ENCODE measurements around the gene SLC13A2. TPM values are rescaled to one million over a fixed set of nuclear protein-coding genes. Genes with fewer than 3 reads are reported as not detected.

Gene SLC13A2
- total RNA-seq, 1 donor from 2014 or later, result not detected

- no peak overlapping the region for H3K4me3 ChIP-seq (ENCODE audit: insufficient read depth, low read depth, low read length)
- no peaks in the 10 kb centered on the region for H3K36me3 ChIP-seq (ENCODE audit: insufficient read depth, low read length)
- H3K4me3 Mint-ChIP-seq (ENCODE audit: unreplicated experiment), result no peak overlapping the region
- H3K36me3 Mint-ChIP-seq (ENCODE audit: low read depth, unreplicated experiment), result no peaks in the 10 kb centered on the region
- H2AFZ ChIP-seq (ENCODE audit: low read depth, low read length), result no peak overlapping the region
- H3K9ac ChIP-seq (ENCODE audit: low read length), result no peak overlapping the region
- no peak overlapping the region for H3K4me2 ChIP-seq (ENCODE audit: low read length)
- H3K27ac ChIP-seq (ENCODE audit: low read depth, low read length), result no peak overlapping the region
- FAIRE-seq, result no peak
- peaks cover 10% of the 10 kb centered on the region for H3K4me1 Mint-ChIP-seq (ENCODE audit: low read depth, unreplicated experiment)
- peak overlapping the region; percentile 26 for H3K27ac Mint-ChIP-seq (ENCODE audit: unreplicated experiment)
- DNase-seq (ENCODE audit: low read depth), result no peak
- H3K9me3 ChIP-seq (ENCODE audit: insufficient read depth, low read depth, low read length), result no peaks in the 10 kb centered on the region
- TF ChIP-seq, protein P1, sequence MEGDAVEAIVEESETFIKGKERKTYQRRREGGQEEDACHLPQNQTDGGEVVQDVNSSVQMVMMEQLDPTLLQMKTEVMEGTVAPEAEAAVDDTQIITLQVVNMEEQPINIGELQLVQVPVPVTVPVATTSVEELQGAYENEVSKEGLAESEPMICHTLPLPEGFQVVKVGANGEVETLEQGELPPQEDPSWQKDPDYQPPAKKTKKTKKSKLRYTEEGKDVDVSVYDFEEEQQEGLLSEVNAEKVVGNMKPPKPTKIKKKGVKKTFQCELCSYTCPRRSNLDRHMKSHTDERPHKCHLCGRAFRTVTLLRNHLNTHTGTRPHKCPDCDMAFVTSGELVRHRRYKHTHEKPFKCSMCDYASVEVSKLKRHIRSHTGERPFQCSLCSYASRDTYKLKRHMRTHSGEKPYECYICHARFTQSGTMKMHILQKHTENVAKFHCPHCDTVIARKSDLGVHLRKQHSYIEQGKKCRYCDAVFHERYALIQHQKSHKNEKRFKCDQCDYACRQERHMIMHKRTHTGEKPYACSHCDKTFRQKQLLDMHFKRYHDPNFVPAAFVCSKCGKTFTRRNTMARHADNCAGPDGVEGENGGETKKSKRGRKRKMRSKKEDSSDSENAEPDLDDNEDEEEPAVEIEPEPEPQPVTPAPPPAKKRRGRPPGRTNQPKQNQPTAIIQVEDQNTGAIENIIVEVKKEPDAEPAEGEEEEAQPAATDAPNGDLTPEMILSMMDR (IDR thresholded peaks at IDR 0.05; ENCODE audit: insufficient read depth, low read depth, low read length), result no peak
- no peak for TF ChIP-seq EZH2 (IDR thresholded peaks at IDR 0.05; ENCODE audit: insufficient read depth, low read length)
- no peaks in the 10 kb centered on the region for H3K79me2 ChIP-seq (ENCODE audit: insufficient read depth, low read length)
- H3K27me3 ChIP-seq (ENCODE audit: insufficient read depth, low read length), result peaks cover 43% of the 10 kb centered on the region
- no peaks in the 10 kb centered on the region for H4K20me1 ChIP-seq (ENCODE audit: insufficient read depth, low read length)
- peaks cover 66% of the 10 kb centered on the region for H3K27me3 Mint-ChIP-seq (ENCODE audit: low read depth, unreplicated experiment)
- H3K4me1 ChIP-seq (ENCODE audit: insufficient read depth, low read length), result no peaks in the 10 kb centered on the region
- no peaks in the 10 kb centered on the region for H3K9me3 Mint-ChIP-seq (ENCODE audit: unreplicated experiment)
Measured at GRCh38 chr17:28508211-28508724, 34.8 kb downstream of the SLC13A2 start.

GRCh38 chr17:28509789-28510188 lies 36.3 kb downstream of the SLC13A2 start:
- H3K4me1 ChIP-seq (ENCODE audit: insufficient read depth, low read length), result no peaks in the 10 kb centered on the region
- H3K4me2 ChIP-seq (ENCODE audit: low read length), result no peak overlapping the region
- Mint-ChIP-seq H3K27me3 (ENCODE audit: low read depth, unreplicated experiment) (peaks cover 66% of the 10 kb centered on the region), H3K4me1 (ENCODE audit: low read depth, unreplicated experiment) (peaks cover 10% of the 10 kb centered on the region), H3K9me3 (ENCODE audit: unreplicated experiment) (peaks cover 3% of the 10 kb centered on the region), H3K36me3 (ENCODE audit: low read depth, unreplicated experiment) (no peaks in the 10 kb centered on the region), H3K27ac (ENCODE audit: unreplicated experiment) (no peak overlapping the region), H3K4me3 (ENCODE audit: unreplicated experiment) (no peak overlapping the region)
- no peak overlapping the region for H3K4me3 ChIP-seq (ENCODE audit: insufficient read depth, low read depth, low read length)
- H3K9ac ChIP-seq (ENCODE audit: low read length), result no peak overlapping the region
- H3K9me3 ChIP-seq (ENCODE audit: insufficient read depth, low read depth, low read length), result no peaks in the 10 kb centered on the region
- H3K79me2 ChIP-seq (ENCODE audit: insufficient read depth, low read length), result no peaks in the 10 kb centered on the region
- peaks cover 41% of the 10 kb centered on the region for H3K27me3 ChIP-seq (ENCODE audit: insufficient read depth, low read length)
- no peaks in the 10 kb centered on the region for H3K36me3 ChIP-seq (ENCODE audit: insufficient read depth, low read length)
- no peak overlapping the region for H2AFZ ChIP-seq (ENCODE audit: low read depth, low read length)
- H4K20me1 ChIP-seq (ENCODE audit: insufficient read depth, low read length), result no peaks in the 10 kb centered on the region
- H3K27ac ChIP-seq (ENCODE audit: low read depth, low read length), result no peak overlapping the region
- TF ChIP-seq, protein P1 (IDR thresholded peaks at IDR 0.05; ENCODE audit: insufficient read depth, low read depth, low read length), result no peak
- TF ChIP-seq EZH2 (IDR thresholded peaks at IDR 0.05; ENCODE audit: insufficient read depth, low read length), result no peak
- DNase-seq (ENCODE audit: low read depth) (no peak), FAIRE-seq (no peak)

DNA sequence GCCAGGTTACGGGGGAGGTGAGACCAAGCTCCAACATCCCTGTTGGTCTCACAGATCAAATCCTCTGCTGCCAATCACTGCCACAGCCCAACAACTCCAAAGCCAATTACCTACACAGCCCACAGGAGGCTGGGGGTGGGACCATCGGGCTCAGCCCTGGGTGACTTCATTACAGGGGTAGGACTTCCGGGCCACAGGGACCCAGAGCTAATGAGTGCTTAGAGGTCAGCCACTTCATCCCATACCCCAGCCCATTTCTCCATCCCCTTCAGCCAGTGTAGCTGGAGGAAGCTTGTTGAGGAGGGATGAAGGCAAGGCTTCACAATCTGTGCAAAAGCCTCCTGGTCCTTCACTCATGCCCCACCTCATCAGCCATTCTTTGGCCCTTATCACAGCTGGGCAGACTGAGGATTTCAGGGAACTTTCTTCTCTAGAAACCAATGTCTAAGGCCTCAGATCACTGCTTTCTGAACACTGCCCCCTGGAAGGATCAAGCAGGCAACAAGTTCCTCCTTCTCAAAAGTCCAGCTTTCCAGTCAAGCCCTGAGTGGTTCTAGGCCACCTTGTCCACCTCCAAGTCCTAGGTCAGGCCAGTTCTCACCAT lies 38.5 kb downstream of the SLC13A2 start:
- peaks cover 37% of the 10 kb centered on the region for H3K27me3 ChIP-seq (ENCODE audit: insufficient read depth, low read length)
- no peak for FAIRE-seq
- peaks cover 7% of the 10 kb centered on the region for H3K9me3 Mint-ChIP-seq (ENCODE audit: unreplicated experiment)

More for the DNA sequence above, 38.5 kb downstream of the SLC13A2 start:
- H3K27me3 Mint-ChIP-seq (ENCODE audit: low read depth, unreplicated experiment), result peaks cover 60% of the 10 kb centered on the region
- no peak overlapping the region for H3K4me2 ChIP-seq (ENCODE audit: low read length)
- no peaks in the 10 kb centered on the region for H3K79me2 ChIP-seq (ENCODE audit: insufficient read depth, low read length)
- H3K4me1 ChIP-seq (ENCODE audit: insufficient read depth, low read length), result no peaks in the 10 kb centered on the region
- H3K4me3 Mint-ChIP-seq (ENCODE audit: unreplicated experiment), result no peak overlapping the region
- H3K36me3 ChIP-seq (ENCODE audit: insufficient read depth, low read length), result no peaks in the 10 kb centered on the region
- no peaks in the 10 kb centered on the region for H3K9me3 ChIP-seq (ENCODE audit: insufficient read depth, low read depth, low read length)
- H3K27ac Mint-ChIP-seq (ENCODE audit: unreplicated experiment), result no peak overlapping the region
- peaks cover 10% of the 10 kb centered on the region for H3K4me1 Mint-ChIP-seq (ENCODE audit: low read depth, unreplicated experiment)
- H3K4me3 ChIP-seq (ENCODE audit: insufficient read depth, low read depth, low read length), result no peak overlapping the region
- no peak overlapping the region for H2AFZ ChIP-seq (ENCODE audit: low read depth, low read length)
- no peak for TF ChIP-seq EZH2 (IDR thresholded peaks at IDR 0.05; ENCODE audit: insufficient read depth, low read length)
- TF ChIP-seq, protein P1 (IDR thresholded peaks at IDR 0.05; ENCODE audit: insufficient read depth, low read depth, low read length), result no peak
- H3K27ac ChIP-seq (ENCODE audit: low read depth, low read length), result no peak overlapping the region
- DNase-seq (ENCODE audit: low read depth), result no peak
- H3K9ac ChIP-seq (ENCODE audit: low read length), result no peak overlapping the region
- peaks cover 2% of the 10 kb centered on the region for H3K36me3 Mint-ChIP-seq (ENCODE audit: low read depth, unreplicated experiment)
- no peaks in the 10 kb centered on the region for H4K20me1 ChIP-seq (ENCODE audit: insufficient read depth, low read length)

Data from astrocyte (in vitro differentiated cells and primary cell).